Brain microvascular endothelial cell (primary cell): ENCODE data around the gene EPG5.
A peak's percentile ranks its signal among the peaks of the same experiment; 100 is the strongest.
"Not testable (repeated sequence)": the region's sequence is repeated elsewhere in the genome, so short reads cannot be mapped to it uniquely, and the experiment has no call there.

Source experiments
- DNase-seq: peaks from one replicate; pipeline ENCODE4 v3.0.0-alpha.2; 2020
- H3K27ac ChIP-seq: fragments of 250-450 bp; sonication (Bioruptor Pico); 2 replicates; pipeline ENCODE4 v1.5.1; 2020; ENCODE audit warnings: mild to moderate bottlenecking, moderate library complexity
- H3K27me3 ChIP-seq: fragments of 250-450 bp; sonication (Bioruptor Pico); replicated peaks from 2 replicates; pipeline ENCODE4 v1.5.1; 2020; ENCODE audit warnings: mild to moderate bottlenecking
- H3K36me3 ChIP-seq: fragments of 250-450 bp; sonication (Bioruptor Pico); replicated peaks from 2 replicates; pipeline ENCODE4 v1.5.1; 2020; ENCODE audit warnings: mild to moderate bottlenecking
- H3K4me3 ChIP-seq: 2 replicates; pipeline ENCODE4 v1.5.1; 2011; ENCODE audit warnings: low read depth, mild to moderate bottlenecking, control low read depth, low read length, moderate library complexity
- in situ Hi-C: cut with HindIII; loops from 2 replicates; pipeline ENCODE4 v1.10.0; 2017; ENCODE audit warnings: low sequenced_read_pairs, low pct_ligation_motif_present
- TF ChIP-seq, protein P1 (sequence below): IDR thresholded peaks from 2 replicates; pipeline ENCODE4 v1.5.1; 2011; ENCODE audit warnings: low read depth, mild to moderate bottlenecking, moderate library complexity, low read length, control low read depth, inconsistent platforms; ENCODE audit errors: missing control alignments

The EPG5 gene

GRCh38 chr18:45974088-45974536, 7.0 kb upstream of the EPG5 start:
- TF ChIP-seq, protein P1, sequence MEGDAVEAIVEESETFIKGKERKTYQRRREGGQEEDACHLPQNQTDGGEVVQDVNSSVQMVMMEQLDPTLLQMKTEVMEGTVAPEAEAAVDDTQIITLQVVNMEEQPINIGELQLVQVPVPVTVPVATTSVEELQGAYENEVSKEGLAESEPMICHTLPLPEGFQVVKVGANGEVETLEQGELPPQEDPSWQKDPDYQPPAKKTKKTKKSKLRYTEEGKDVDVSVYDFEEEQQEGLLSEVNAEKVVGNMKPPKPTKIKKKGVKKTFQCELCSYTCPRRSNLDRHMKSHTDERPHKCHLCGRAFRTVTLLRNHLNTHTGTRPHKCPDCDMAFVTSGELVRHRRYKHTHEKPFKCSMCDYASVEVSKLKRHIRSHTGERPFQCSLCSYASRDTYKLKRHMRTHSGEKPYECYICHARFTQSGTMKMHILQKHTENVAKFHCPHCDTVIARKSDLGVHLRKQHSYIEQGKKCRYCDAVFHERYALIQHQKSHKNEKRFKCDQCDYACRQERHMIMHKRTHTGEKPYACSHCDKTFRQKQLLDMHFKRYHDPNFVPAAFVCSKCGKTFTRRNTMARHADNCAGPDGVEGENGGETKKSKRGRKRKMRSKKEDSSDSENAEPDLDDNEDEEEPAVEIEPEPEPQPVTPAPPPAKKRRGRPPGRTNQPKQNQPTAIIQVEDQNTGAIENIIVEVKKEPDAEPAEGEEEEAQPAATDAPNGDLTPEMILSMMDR: peak; percentile 83
- Histone ChIP-seq H3K27ac (no peak overlapping the region), H3K36me3 (no peaks in the 10 kb centered on the region), H3K4me3 (no peak overlapping the region), H3K27me3 (no peaks in the 10 kb centered on the region)
- in situ Hi-C loops: no loop called here
- DNase-seq: peak; percentile 70

DNA sequence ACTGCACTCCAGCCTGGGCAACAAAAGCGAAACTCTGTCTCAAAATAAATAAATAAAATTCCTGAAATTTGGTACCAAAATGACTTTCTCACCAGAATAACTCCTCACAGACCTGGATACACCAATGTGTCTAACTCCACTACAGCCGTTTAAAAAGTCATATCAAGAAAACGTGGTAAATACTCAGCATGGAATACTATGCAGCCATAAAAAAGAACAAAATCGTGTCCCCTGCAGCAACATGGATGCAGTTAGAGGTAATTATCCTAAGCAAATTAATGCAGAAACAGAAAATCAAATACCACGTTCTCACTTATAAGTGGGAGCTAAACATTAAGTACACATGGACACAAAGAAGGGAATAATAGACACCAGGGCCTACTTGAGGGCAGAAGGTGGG, 2.2 kb downstream of the EPG5 start:
- H3K27ac ChIP-seq, H3K36me3 ChIP-seq, DNase-seq, in situ Hi-C loops, H3K27me3 ChIP-seq, H3K4me3 ChIP-seq: not testable (repeated sequence)

GRCh38 chr18:45962866-45963265, 4.3 kb downstream of the EPG5 start:
- DNase-seq: peak; percentile 70
- Histone ChIP-seq H3K36me3 (peaks cover 6% of the 10 kb centered on the region), H3K27ac (peak overlapping the region; percentile 89), H3K27me3 (no peaks in the 10 kb centered on the region), H3K4me3 (no peak overlapping the region)
- in situ Hi-C loops: no loop called here
- TF ChIP-seq, protein P1: no peak

DNA sequence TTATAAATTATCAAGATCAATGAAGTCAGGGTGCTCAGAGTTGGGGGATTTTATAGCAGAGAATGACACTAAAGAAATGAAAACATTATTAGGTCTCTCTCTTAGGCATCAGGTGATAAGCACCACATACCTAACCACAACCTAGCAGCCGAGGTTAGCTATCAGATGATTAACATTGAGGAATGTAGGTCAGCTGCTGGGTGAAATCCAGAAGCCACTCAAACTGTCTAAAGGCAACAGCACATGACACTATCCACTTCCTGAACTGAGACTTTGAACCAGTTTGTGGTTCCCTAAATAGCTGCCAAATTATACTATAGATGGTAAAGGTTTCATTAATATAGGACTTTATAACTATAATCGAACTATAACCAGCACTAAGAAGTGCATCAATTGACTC, 4.7 kb downstream of the EPG5 start:
- Histone ChIP-seq H3K36me3 (peaks cover 6% of the 10 kb centered on the region), H3K27ac (peak overlapping the region; percentile 89), H3K4me3 (no peak overlapping the region), H3K27me3 (no peaks in the 10 kb centered on the region)
- DNase-seq: peak; percentile 82
- TF ChIP-seq, protein P1: no peak
- in situ Hi-C loops: no loop called here

GRCh38 chr18:45959484-45959883, 7.6 kb downstream of the EPG5 start:
- H3K36me3 ChIP-seq, H3K4me3 ChIP-seq, in situ Hi-C loops, H3K27ac ChIP-seq, H3K27me3 ChIP-seq, DNase-seq: not testable (repeated sequence)

GRCh38 chr18:45958730-45959129, 8.4 kb downstream of the EPG5 start:
- Histone ChIP-seq H3K27ac (peak overlapping the region; percentile 4), H3K4me3 (no peak overlapping the region), H3K36me3 (peaks cover 1% of the 10 kb centered on the region), H3K27me3 (no peaks in the 10 kb centered on the region)
- TF ChIP-seq, protein P1: no peak
- in situ Hi-C loops: no loop called here
- peak; percentile 51 for DNase-seq

GRCh38 chr18:45958027-45958426, 9.1 kb downstream of the EPG5 start:
- H3K36me3 ChIP-seq: peaks cover 7% of the 10 kb centered on the region
- H3K27ac ChIP-seq: peak overlapping the region; percentile 70
- DNase-seq: no peak
- H3K4me3 ChIP-seq: no peak overlapping the region
- in situ Hi-C loops: no loop called here
- no peaks in the 10 kb centered on the region for H3K27me3 ChIP-seq
- TF ChIP-seq, protein P1: no peak
